Activated CD4-positive, alpha-beta T cell treated with anti-CD3 and anti-CD28 coated beads for 36 hours (primary cell): Measurements from ENCODE around the gene JAKMIP1. TPM values are rescaled to one million over a fixed set of nuclear protein-coding genes. Genes with fewer than 3 reads are reported as not detected.

Experiments
- ATAC-seq: fragments of 200-7000 bp; cut with Tn5 transposase; one replicate; pipeline ENCODE4 v1.10.0; 2021; ENCODE audit warnings: mild to moderate bottlenecking, moderate library complexity
- CTCF ChIA-PET: fragments of 350-600 bp; sonication (Branson Sonifier 250); formaldehyde crosslinking; loops from one replicate; lab custom pipeline; 2021; ENCODE audit warnings: antibody characterized with exemption; lab: Charles Lee
- POLR2A ChIA-PET: fragments of 350-600 bp; sonication (Branson Sonifier 250); formaldehyde crosslinking; loops from one replicate; lab custom pipeline; 2021; ENCODE audit warnings: antibody characterized with exemption, inconsistent platforms; lab: Charles Lee
- DNase-seq: peaks from one replicate; pipeline ENCODE4 v3.0.0-alpha.2; 2020
- H3K27ac Mint-ChIP-seq: one replicate; pipeline ENCODE4 v1.8.0; 2021; ENCODE audit warnings: mixed read lengths
- H3K27me3 Mint-ChIP-seq: one replicate; pipeline ENCODE4 v1.8.0; 2021; ENCODE audit warnings: mixed read lengths
- H3K36me3 Mint-ChIP-seq: one replicate; pipeline ENCODE4 v1.8.0; 2021; ENCODE audit warnings: low read depth, mixed read lengths
- H3K4me1 Mint-ChIP-seq: one replicate; pipeline ENCODE4 v1.8.0; 2021; ENCODE audit warnings: mixed read lengths
- H3K4me3 Mint-ChIP-seq: one replicate; pipeline ENCODE4 v1.8.0; 2021; ENCODE audit warnings: mild to moderate bottlenecking, moderate library complexity, mixed read lengths
- H3K9me3 Mint-ChIP-seq: one replicate; pipeline ENCODE4 v1.8.0; 2021; ENCODE audit warnings: low read depth, mixed read lengths
- intact Hi-C, 2 experiments: fragments of 100-400 bp; cut with DNase I in 1 of 2; cut with micrococcal nuclease in 1 of 2; formaldehyde crosslinking; loops; one replicate each; pipeline versions ENCODE4 v1.14.2 to v1.15.1; 2022 to 2024; cut with DNase I, micrococcal nuclease
- total RNA-seq, 2 experiments: library from RNA; stranded (reverse); gene quantifications; one replicate each; pipeline ENCODE4 v1.2.3, GENCODE V29; 2021

JAKMIP1 gene
- total RNA-seq, 2 experiments from 2014 or later = 3.1 to 3.9 TPM

GRCh38 chr4:6038711-6039110 is 161.6 kb downstream of the JAKMIP1 start:
- POLR2A ChIA-PET = no interaction called here
- ATAC-seq = no peak
- Mint-ChIP-seq H3K27me3 (peaks cover 2% of the 10 kb centered on the region), H3K4me1 (peaks cover 11% of the 10 kb centered on the region), H3K27ac (no peak overlapping the region), H3K9me3 (no peaks in the 10 kb centered on the region), H3K36me3 (no peaks in the 10 kb centered on the region), H3K4me3 (no peak overlapping the region)
- DNase-seq = no peak
- intact Hi-C loops = no loop called here
- CTCF ChIA-PET = interaction anchor here (0.5 kb wide), 1 partner anchor 17 kb away, joined by 3 read pairs; no protein-coding TSS in a partner anchor

GRCh38 chr4:6035786-6036185 is 164.6 kb downstream of the JAKMIP1 start:
- Mint-ChIP-seq H3K9me3 (no peaks in the 10 kb centered on the region), H3K27me3 (peaks cover 3% of the 10 kb centered on the region), H3K4me1 (no peaks in the 10 kb centered on the region), H3K36me3 (no peaks in the 10 kb centered on the region), H3K4me3 (no peak overlapping the region), H3K27ac (no peak overlapping the region)
- DNase-seq (no peak), ATAC-seq (no peak)
- CTCF ChIA-PET = no interaction called here
- intact Hi-C loops = no loop called here
- POLR2A ChIA-PET = no interaction called here

- ChIA-PET CTCF (no interaction called here), POLR2A (no interaction called here)
- peaks cover 3% of the 10 kb centered on the region for H3K27me3 Mint-ChIP-seq
- no peaks in the 10 kb centered on the region for H3K4me1 Mint-ChIP-seq
- DNase-seq (no peak), ATAC-seq (no peak)
- H3K9me3 Mint-ChIP-seq = no peaks in the 10 kb centered on the region
- H3K36me3 Mint-ChIP-seq = no peaks in the 10 kb centered on the region
- intact Hi-C loops = no loop called here
- H3K27ac Mint-ChIP-seq = no peak overlapping the region
- no peak overlapping the region for H3K4me3 Mint-ChIP-seq
These were observed 167.0 kb downstream of the JAKMIP1 start for GRCh38 chr4:6033381-6033780.

- H3K27ac Mint-ChIP-seq = no peak overlapping the region
- POLR2A ChIA-PET = no interaction called here
- H3K27me3 Mint-ChIP-seq = peaks cover 3% of the 10 kb centered on the region
- intact Hi-C loops = no loop called here
- no peaks in the 10 kb centered on the region for H3K4me1 Mint-ChIP-seq
- H3K9me3 Mint-ChIP-seq = no peaks in the 10 kb centered on the region
- CTCF ChIA-PET = interaction anchor here (0.6 kb wide), 1 partner anchor 210 kb away, joined by 3 read pairs; no protein-coding TSS in a partner anchor
- ATAC-seq = no peak
- H3K36me3 Mint-ChIP-seq = no peaks in the 10 kb centered on the region
- H3K4me3 Mint-ChIP-seq = no peak overlapping the region
- no peak for DNase-seq
These were observed 167.8 kb downstream of the JAKMIP1 start for GRCh38 chr4:6032249-6033244.

- ATAC-seq = no peak
- H3K36me3 Mint-ChIP-seq = no peaks in the 10 kb centered on the region
- H3K4me1 Mint-ChIP-seq = no peaks in the 10 kb centered on the region
- CTCF ChIA-PET = no interaction called here
- H3K27me3 Mint-ChIP-seq = peaks cover 3% of the 10 kb centered on the region
- POLR2A ChIA-PET = no interaction called here
- DNase-seq = no peak
- no peak overlapping the region for H3K27ac Mint-ChIP-seq
- no peak overlapping the region for H3K4me3 Mint-ChIP-seq
- intact Hi-C loops = no loop called here
- no peaks in the 10 kb centered on the region for H3K9me3 Mint-ChIP-seq
These were observed 168.5 kb downstream of the JAKMIP1 start for GRCh38 chr4:6031846-6032245.

- H3K27ac Mint-ChIP-seq = no peak overlapping the region
- no peaks in the 10 kb centered on the region for H3K36me3 Mint-ChIP-seq
- no peak overlapping the region for H3K4me3 Mint-ChIP-seq
- intact Hi-C loops = no loop called here
- POLR2A ChIA-PET = no interaction called here
- ATAC-seq (no peak), DNase-seq (no peak)
- H3K27me3 Mint-ChIP-seq = peaks cover 3% of the 10 kb centered on the region
- CTCF ChIA-PET = no interaction called here
- no peaks in the 10 kb centered on the region for H3K9me3 Mint-ChIP-seq
- H3K4me1 Mint-ChIP-seq = no peaks in the 10 kb centered on the region
These were observed 169.7 kb downstream of the JAKMIP1 start for GRCh38 chr4:6030679-6031078.

GRCh38 chr4:6029254-6029653 is 171.1 kb downstream of the JAKMIP1 start:
- Mint-ChIP-seq H3K36me3 (no peaks in the 10 kb centered on the region), H3K9me3 (no peaks in the 10 kb centered on the region), H3K4me1 (no peaks in the 10 kb centered on the region), H3K4me3 (no peak overlapping the region), H3K27me3 (peaks cover 3% of the 10 kb centered on the region), H3K27ac (no peak overlapping the region)
- CTCF ChIA-PET = no interaction called here
- POLR2A ChIA-PET = no interaction called here
- no peak for ATAC-seq
- no peak for DNase-seq
- intact Hi-C loops = no loop called here

GRCh38 chr4:6028168-6028567 is 172.2 kb downstream of the JAKMIP1 start:
- ATAC-seq = no peak
- Mint-ChIP-seq H3K27ac (no peak overlapping the region), H3K27me3 (peaks cover 3% of the 10 kb centered on the region), H3K4me3 (no peak overlapping the region), H3K36me3 (no peaks in the 10 kb centered on the region), H3K9me3 (no peaks in the 10 kb centered on the region), H3K4me1 (no peaks in the 10 kb centered on the region)
- intact Hi-C loops = no loop called here
- no peak for DNase-seq
- ChIA-PET POLR2A (no interaction called here), CTCF (interaction anchor here (0.5 kb wide), 1 partner anchor 447 kb away, joined by 3 read pairs; no protein-coding TSS in a partner anchor)

GRCh38 chr4:6027392-6027791 is 173.0 kb downstream of the JAKMIP1 start:
- DNase-seq (no peak), ATAC-seq (no peak)
- H3K4me3 Mint-ChIP-seq = no peak overlapping the region
- H3K27me3 Mint-ChIP-seq = peaks cover under 1% of the 10 kb centered on the region
- ChIA-PET CTCF (no interaction called here), POLR2A (no interaction called here)
- H3K36me3 Mint-ChIP-seq = no peaks in the 10 kb centered on the region
- intact Hi-C loops = no loop called here
- H3K9me3 Mint-ChIP-seq = no peaks in the 10 kb centered on the region
- H3K4me1 Mint-ChIP-seq = no peaks in the 10 kb centered on the region
- H3K27ac Mint-ChIP-seq = no peak overlapping the region

GRCh38 chr4:6024313-6024960 is 175.9 kb downstream of the JAKMIP1 start:
- Mint-ChIP-seq H3K4me3 (no peak overlapping the region), H3K27me3 (no peaks in the 10 kb centered on the region), H3K36me3 (no peaks in the 10 kb centered on the region), H3K9me3 (no peaks in the 10 kb centered on the region), H3K27ac (no peak overlapping the region), H3K4me1 (no peaks in the 10 kb centered on the region)
- ATAC-seq = no peak
- ChIA-PET POLR2A (no interaction called here), CTCF (no interaction called here)
- intact Hi-C loops = no loop called here
- no peak for DNase-seq

GRCh38 chr4:6023731-6024130 is 176.6 kb downstream of the JAKMIP1 start:
- no peak for DNase-seq
- POLR2A ChIA-PET = no interaction called here
- H3K4me1 Mint-ChIP-seq = no peaks in the 10 kb centered on the region
- intact Hi-C loops = no loop called here
- peaks cover 5% of the 10 kb centered on the region for H3K27me3 Mint-ChIP-seq
- no peak overlapping the region for H3K27ac Mint-ChIP-seq
- H3K4me3 Mint-ChIP-seq = no peak overlapping the region
- no peaks in the 10 kb centered on the region for H3K9me3 Mint-ChIP-seq
- ATAC-seq = no peak
- CTCF ChIA-PET = interaction anchor here (0.6 kb wide), 1 partner anchor 1471 kb away, joined by 3 read pairs; no protein-coding TSS in a partner anchor
- no peaks in the 10 kb centered on the region for H3K36me3 Mint-ChIP-seq
